HG03342 (cell line): ENCODE measurements around the gene TBC1D1.
"Not testable (repeated sequence)": the region's sequence is repeated elsewhere in the genome, so short reads cannot be mapped to it uniquely, and the experiment has no call there.

Experiments used
- ATAC-seq: cut with Tn5 transposase; IDR thresholded peaks from one replicate; pipeline ENCODE4 v1.9.1; 2021; ENCODE audit warnings: mild to moderate bottlenecking, moderate library complexity; ENCODE audit not compliant: unreplicated experiment

Gene TBC1D1

GRCh38 chr4:37923089-37923488, 32.2 kb downstream of the TBC1D1 start:
- not testable (repeated sequence) for ATAC-seq

- ATAC-seq: no peak
Observed at GRCh38 chr4:37924946-37925345, 34.1 kb downstream of the TBC1D1 start.

GRCh38 chr4:37927434-37927833, 36.5 kb downstream of the TBC1D1 start:
- ATAC-seq: no peak

GRCh38 chr4:37928426-37929416, 37.8 kb downstream of the TBC1D1 start:
- ATAC-seq: no peak

GRCh38 chr4:37934096-37934495, 43.2 kb downstream of the TBC1D1 start:
- ATAC-seq: no peak

GRCh38 chr4:37934609-37935008, 43.7 kb downstream of the TBC1D1 start:
- no peak for ATAC-seq

- no peak for ATAC-seq
Observed at GRCh38 chr4:37935026-37935425, 44.1 kb downstream of the TBC1D1 start.

GRCh38 chr4:37936889-37937498, 46.1 kb downstream of the TBC1D1 start:
- no peak for ATAC-seq

GRCh38 chr4:37938208-37938607, 47.3 kb downstream of the TBC1D1 start:
- ATAC-seq: no peak

GRCh38 chr4:37946503-37947179, 55.8 kb downstream of the TBC1D1 start:
- no peak for ATAC-seq

GRCh38 chr4:37948542-37948941, 57.7 kb downstream of the TBC1D1 start:
- no peak for ATAC-seq

GRCh38 chr4:37949636-37950426, 58.9 kb downstream of the TBC1D1 start:
- ATAC-seq: no peak

GRCh38 chr4:37951461-37952352, 60.8 kb downstream of the TBC1D1 start:
- ATAC-seq: no peak

- no peak for ATAC-seq
Observed at GRCh38 chr4:37953156-37953555, 62.3 kb downstream of the TBC1D1 start.

- ATAC-seq: no peak
Observed at GRCh38 chr4:37953620-37954293, 62.9 kb downstream of the TBC1D1 start.

GRCh38 chr4:37956941-37957340, 66.1 kb downstream of the TBC1D1 start:
- no peak for ATAC-seq

GRCh38 chr4:37958932-37959331, 68.0 kb downstream of the TBC1D1 start:
- ATAC-seq: no peak

- no peak for ATAC-seq
Observed at GRCh38 chr4:37960098-37960497, 69.2 kb downstream of the TBC1D1 start, which contains the start of gene PTTG2. Gene PTTG2, plus strand, starts transcription at chr4:37960398. Its CDS starts 37 bp downstream, at chr4:37960435.
